ENCODE results near the gene UBE2E2.

GRCh38 chr3:23166276-23166675 is 36.9 kb upstream of the UBE2E2 start:
- TF ChIP-seq POLR2A (IDR thresholded peaks at IDR 0.05; ENCODE audit: extremely low read depth, insufficient read length), result no peak
- TF ChIP-seq CTCF (IDR thresholded peaks at IDR 0.05; ENCODE audit: low read depth, low read length), result no peak
